Stimulated activated CD8-positive, alpha-beta memory T cell treated with anti-CD3 and anti-CD28 coated beads, Interleukin-2, amount 100 ng/mL, for 1 hour (primary cell): ENCODE results near the gene ATG2A.
A peak's percentile ranks its signal among the peaks of the same experiment; 100 is the strongest.

Experiments used
- DNase-seq, 2 donors: peaks; one replicate each; pipeline ENCODE4 v3.0.0-alpha.2; 2020; ENCODE audit warnings: low read depth in 2 of 2

ATG2A gene

DNA sequence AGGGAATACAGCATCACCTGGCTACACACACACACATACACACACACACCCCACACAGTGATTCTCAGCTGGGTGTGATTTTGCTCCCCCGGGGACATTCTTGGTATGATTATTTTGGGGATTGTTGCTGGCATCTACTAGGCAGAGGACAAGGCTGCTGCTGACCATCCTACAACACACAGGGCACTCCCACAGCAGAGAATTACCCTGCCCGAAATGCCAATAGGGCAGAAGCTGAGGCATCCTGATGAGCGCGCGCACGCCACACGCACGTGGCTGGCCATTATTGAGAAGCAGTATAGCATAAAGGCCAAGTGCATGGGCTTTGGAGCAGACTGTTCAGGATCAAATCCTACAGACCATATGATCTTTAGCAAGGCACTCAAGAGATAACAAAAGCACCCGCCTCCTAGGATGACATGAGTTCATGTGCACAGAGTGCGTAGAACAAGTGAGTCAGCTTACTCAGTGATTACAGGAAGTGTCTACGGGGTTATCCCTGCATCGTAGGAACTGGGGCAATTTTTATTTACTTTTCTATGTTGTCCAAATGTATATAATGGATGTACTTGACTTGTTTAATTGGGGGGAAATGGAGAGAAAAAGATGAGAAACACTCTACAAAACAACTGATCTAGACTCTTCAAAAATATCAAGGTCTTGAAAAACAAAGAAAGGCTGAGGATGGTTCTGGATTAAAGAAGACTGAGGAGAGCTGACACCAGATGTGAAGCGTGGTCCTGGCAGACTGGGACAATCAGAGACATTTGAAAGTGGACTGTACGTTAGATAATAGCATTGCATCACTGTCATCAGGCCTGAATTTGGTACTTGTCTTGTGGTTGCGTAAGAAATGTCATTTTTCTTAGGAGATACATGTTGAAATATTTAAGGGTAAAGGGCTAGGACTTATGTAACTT, 31.4 kb downstream of the ATG2A start:
- DNase-seq, result no peak

DNA sequence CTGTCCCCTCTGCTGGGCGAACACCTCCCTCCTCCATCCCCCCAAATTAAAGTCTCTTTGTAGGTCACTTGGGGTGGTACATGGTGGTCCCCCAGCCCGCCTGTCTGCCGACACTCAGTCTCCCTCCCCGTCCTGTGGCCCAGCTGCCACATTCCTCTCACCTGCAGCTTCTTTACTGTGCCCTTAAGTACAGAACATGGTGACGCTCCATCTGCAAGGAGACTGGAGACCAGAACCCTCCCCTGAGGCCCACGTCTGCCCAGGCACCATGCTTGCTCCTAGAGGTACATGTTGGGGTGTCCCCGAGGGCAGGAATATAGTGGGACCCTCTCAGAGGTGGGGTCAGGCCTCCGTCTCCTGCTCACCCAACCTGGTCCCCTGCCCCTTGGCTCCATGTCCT, 33.0 kb downstream of the ATG2A start:
- no peak for DNase-seq

DNA sequence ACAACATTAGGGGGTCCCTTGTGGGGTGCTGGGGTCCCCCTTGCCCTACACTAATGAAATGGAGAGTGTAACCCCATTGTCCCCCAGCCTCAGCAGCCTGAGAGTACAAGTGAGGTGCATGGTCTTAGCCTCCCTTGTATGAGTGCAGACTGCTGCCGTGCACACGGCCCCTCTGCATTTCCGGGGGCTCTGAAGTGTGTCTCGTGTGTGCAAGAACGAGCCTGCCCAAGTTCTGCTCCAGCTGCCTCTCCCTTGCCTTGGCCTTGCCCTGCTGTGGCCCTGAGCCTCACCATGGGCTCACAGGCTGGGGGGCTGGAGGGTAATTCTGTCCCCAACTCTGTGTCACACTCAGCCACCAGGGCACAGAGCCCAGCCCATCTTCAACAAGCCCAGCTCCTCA, 33.4 kb downstream of the ATG2A start:
- no peak for DNase-seq

DNA sequence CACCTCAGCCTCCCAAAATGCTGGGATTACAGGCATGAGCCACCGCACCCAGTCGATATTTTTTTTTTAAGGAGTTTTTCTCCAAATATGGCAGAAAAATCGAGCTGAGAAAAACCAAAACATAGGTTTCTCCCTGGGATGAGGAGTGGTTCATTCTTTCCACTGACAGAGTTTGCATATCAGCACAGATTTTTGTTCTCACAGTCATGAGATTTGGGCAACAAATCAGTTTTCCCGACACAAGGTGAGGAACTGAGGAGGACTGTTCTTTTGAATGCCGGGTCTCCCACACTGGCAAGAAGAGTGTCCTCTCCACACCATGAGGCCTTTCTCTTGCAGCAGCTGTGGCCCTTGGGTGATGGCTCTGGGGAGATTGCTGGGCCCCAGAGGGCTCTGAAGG, 34.8 kb downstream of the ATG2A start:
- DNase-seq, result no peak

DNA sequence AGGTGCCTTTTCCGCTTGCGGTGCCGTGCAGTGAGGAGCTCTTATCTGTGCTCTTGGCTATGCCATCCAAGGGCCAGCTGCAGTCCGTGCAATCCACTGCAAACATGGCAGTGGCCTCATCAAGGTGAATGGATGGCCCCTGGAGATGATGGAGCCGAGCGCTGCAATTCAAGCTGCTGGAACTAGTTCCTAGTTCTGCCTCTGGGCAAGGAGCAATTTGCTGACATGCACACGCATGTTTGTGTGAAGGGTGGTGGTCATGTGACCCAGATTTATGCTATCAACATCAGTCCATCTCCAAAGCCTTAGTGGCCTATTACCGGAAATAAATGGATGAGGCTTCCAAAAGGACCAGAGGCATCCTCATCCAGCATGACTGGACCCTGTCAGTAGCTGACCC, 35.5 kb downstream of the ATG2A start:
- DNase-seq, result no peak

DNA sequence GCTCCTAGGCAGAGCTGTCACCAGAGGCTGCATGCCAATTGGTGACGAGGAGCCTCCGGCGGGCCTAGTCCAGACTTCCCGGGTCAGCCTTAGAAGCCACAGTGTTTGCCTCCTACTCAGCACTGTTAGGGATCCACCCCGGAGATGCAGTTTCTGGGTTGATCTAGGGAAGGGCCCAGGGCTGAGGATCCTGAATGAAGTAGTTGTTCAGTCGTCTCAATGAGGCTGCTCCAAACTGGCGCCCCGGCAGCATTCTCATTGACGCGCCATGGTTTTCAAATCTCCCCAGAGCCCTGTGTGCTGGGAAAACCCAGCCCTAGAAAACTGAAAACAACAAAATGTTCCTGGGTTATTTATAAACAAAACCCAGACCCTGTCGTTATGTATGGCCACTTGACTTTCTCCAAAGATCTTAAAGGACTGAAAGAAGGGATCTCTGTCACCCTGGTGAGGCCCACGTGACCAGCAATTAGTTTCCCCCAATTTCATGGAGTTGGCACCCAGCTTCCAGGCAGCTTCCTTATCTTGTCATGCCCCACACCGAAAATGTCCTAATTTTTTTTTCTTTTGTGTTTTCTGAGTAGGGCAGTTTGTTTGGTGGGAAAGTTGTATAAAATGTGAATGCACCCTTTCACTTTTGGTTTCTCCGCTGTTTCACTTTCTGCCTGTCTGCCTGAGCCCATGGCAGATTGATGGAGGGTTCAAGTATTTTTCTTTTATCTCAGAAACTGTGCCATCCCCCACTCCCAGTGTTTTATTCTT, 36.6 kb downstream of the ATG2A start:
- DNase-seq, result no peak

DNA sequence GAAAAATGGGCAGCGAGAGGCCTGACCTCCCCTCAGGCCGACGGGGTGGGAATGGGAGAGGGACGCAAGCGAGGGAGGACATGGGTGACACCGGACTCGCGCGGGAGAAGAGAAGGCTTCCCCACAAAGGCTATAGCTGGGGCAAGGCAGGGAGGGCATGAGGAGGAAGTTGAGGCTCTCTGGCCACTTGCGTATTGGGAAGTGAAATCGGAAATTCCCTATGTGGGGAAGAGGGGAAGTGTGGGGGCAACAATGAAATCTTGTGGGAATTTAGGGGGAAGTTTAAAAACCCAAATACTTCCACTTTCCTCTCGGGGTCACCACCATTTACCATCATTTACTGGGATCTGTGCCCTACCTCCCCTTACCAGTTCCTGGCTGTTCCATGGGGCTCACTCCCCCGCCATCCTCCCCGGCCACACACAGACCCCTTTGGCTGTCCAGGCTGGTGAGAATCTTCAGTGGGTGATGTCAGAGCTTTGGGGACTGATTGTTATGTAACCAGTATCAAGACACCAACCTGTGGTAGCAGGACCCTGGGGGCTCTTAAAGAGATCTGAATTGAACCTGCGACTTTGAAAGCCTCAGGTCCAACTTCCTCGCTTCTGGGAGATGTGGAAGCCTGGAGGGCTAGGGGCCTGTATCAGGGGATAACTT, 37.6 kb downstream of the ATG2A start:
- no peak for DNase-seq

DNA sequence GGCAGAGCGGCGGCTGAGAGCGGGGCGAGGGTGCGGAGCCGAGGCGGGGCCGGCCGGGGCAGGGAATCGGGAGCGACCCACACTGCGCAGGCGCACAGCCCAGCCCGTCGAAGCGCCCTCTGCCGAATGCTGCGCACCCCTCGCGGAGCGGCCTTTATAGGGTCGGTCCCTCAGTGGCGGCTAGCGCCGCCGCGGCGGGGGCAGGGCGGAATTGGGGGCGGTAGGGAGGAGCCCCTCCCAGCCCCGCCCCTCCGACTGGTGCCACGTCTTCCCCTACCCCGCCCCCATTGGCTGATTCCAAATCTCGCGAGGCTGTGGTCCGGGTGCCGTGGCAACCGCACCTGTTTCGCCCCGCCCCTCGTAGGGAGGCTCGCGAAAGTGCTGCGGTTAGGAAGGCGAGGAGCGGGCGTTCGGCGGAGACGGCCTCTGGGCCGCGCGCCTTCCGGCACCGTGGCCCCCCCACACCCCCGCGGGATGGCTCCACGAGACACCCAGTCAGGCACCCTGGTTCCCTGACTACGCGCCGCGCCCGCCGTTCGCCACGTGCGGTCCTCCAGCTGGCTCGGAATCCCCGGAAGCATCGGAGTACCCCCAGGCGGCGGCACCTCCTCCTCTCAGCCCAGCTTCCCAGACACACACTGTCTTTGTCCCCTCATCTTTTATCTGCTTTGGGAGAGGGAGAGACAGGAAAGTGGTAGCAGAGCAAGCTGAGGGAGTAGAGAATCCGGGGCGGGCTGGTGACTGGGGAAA, 38.3 kb downstream of the ATG2A start, which contains the start of gene EHD1:
Gene EHD1 (minus strand): TSS at position 128 of the 750 bp plus-strand sequence. CDS start 157 bp downstream, outside the sequence.
- DNase-seq, result peak; percentile 99 to 100

DNA sequence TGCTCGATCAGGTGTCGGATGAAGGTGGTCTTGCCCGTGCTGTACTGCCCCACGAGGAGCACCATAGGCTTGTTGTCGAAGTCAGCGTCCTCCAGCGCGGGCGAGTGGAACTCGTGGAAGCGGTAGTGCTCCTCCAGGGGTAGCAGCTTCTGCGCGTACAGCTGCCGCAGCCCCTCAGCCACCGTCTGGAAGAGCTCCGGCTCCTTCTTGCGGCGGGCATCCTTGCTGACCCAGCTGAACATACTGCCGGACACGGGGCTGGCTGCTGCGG, 38.9 kb downstream of the ATG2A start:
- DNase-seq, result no peak

DNA sequence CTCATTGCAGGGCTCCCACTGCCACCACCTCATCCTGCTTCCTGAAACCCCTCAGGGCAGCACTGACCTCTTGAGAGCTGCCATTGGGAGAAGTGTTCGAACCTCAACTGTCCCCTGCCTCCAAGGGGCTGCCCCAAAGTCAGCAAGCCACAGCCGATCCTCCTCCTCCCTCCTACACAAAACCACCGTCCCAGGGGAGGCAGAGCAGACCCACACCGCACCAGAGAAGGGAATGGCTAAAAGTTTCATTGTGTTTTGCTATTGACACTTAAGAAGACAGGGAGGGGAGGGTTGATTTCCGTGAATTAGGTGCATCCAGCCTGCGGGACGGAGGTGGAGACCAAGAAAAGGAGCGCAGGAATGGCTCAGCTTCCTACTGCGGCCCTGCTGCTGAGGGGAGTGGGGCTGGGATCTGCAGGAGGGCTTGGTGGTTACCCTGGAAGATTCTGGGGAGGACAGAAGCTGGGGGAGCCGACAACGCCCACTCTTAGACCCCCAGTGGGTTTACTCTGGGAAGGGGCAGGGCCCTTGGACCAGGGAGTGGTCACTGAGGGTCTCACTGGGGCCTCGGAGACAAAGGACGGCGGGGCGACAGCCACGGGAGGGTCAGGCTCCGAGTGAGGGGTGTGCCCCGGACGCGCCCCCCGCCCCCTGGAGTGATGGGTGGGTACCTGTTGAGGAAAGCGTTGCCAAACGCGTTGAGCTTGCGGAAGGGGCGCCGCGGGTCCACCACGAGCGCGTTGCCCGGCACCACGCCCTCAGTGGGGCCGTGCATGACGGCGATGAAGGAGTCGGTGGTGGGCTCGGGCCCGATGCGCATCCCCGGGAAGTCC, 39.4 kb downstream of the ATG2A start:
- no peak for DNase-seq

DNA sequence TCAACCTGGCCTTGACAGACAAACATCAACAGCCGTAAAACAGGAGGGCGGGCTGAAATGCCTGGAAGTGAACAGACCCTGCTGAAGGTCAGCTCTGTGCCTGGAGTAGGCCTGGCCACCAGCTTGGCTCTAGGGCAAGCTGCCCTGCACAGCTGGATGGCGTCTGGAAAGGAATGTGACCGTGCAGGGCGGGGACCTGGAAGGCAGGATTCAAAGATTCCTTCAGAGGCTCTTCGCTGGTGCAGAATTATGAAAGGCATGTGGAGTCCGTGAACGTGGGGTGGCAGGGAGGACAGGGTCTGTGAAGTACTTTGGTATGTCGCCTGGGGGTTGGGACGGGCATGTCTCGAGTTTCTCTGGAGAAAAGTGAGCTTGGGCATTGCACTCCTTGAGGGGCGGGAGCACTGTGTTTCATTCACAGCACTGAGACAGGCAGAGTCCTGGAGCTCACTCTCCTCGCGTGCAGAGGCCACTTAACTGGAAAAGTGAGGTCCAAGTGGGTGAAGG, 40.1 kb downstream of the ATG2A start:
- DNase-seq, result no peak

DNA sequence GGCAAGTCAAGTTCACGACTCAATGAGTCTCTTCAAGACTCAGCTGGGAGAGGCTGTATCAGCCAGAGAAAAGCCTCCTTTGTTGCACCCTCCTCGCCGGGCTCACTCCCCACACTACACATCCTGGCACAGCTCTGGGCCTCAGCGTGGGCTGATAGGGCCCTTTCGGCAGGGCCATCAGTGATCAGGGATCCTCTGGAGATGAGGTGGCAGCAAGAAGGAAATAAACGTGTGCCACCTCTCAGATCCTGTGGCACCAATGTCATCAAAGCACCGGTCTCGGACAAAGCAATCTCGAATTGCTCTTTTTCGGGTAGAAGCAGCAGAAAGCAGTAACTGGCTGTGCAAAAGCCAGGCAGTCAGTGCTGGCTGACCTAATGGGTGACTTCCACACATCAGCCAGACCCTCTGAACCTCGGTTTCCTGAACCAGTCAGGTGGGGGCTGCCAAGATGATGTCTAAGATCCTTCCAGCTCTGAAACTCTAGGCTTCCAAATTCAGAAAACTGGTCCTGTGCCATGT, 40.7 kb downstream of the ATG2A start:
- no peak for DNase-seq

DNA sequence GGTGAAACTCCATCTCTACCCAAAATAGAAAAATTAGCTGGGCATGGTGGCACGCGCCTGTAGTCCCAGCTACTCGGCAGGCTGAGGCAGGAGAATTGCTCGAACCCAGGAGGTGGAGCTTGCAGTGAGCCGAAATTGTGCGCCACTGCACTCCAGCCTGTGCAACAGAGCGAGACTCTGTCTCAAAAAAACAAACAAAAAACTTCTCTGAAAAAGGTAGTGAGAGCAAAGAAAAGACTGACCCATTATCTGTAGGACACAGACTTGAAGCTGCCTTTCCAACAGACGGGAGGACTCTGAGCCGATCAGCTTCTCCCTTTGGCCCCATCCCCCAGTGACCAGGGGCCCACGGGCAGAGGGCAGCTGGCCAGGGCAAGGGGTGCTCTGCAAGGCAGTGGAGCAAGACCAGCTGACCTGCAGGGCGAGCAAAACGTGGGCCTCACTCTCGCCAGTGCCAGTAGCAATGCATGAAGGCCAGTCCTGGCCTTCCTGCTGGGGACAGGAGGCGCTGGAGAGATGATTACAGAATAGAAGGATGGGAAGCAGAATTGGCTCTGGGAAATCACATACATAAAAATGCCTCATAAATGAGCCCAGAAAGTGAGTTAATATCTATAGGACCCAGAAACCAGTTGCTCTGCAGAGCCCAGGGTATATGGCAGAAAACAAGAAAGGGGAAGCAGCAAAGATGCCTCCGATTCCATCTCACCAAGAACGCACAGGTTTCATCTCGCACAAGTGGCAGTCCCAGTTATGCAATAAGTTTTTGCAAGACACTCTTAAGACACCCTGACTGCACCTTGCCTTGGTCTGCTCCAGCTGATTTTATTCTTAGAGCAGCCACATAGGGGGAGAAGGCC, 41.4 kb downstream of the ATG2A start:
- DNase-seq, result no peak

DNA sequence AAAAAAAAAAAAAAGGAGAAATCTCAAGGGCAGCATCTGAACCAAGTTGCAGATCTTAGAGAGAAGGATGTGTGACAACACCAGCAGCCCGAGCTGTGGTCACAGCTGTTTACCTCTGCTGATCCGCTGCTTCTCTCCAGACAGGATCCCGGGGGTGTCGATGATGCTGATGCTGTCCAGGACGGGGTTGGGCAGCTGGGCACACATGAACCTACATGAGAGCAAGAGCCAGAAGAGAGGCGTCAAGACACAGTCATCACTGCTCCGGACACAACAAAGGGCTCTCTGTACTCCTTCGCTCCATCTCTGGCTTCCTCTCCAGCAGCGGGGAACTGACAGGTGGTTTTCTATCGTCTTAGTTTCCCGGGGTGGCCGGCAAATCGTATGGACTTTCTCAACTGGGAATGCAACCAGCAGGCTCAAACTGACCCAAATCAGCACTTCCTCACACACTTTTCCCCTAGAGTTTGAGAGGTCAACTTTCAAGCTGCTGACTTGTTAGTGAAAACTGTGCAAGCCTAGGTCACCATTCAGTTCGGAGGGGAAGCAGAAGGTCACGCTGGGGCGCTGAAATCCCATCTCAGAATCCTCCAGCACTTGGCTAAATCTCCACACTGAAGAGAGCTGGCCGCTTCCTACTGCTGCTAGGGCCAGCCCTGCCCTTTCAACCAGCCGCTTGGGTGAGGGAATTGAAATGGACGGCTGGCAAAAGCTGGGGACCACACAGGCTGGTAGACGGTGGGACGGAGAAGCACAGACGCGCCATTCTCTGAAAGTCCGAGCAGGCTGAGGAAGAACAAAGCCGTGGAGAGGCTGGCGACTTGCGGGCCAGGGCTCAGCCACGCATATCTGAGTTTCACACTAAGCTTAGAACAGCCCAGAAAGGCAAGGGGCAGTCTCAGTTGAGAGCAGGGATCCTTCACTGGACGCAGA, 42.4 kb downstream of the ATG2A start:
- no peak for DNase-seq

DNA sequence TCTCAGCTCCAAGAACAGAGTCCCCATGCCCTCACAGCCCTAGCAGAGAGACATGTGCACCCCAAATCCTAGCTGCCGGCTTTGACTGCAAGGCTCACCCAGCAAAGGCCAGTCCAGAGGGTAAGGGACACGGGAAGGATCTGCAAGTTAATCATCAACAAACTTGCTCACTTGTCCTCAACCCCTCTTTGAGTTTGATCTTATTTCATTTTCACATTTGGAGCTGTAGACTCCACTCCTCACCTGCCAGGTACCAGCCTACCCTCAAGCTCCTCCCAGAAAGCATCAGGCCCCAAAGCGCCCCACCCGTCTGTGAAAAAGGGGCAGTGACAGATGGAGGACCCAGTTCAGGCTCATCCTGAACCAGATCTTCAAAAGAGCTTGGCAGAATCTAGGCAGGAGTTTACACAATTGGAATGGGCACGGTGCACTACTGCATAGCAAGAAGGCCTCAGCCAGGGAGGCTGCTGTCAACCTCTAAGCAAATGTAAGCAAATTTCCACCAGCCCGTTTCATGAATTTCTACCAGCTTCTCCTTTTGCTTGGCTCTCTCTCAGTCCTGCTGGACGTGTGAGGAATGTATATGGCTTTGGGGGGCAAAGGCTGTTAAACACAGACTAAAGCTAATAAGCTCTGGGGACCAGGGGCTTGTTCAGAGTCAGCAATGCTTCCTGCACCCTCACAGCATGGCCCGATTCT, 44.1 kb downstream of the ATG2A start:
- no peak for DNase-seq

DNA sequence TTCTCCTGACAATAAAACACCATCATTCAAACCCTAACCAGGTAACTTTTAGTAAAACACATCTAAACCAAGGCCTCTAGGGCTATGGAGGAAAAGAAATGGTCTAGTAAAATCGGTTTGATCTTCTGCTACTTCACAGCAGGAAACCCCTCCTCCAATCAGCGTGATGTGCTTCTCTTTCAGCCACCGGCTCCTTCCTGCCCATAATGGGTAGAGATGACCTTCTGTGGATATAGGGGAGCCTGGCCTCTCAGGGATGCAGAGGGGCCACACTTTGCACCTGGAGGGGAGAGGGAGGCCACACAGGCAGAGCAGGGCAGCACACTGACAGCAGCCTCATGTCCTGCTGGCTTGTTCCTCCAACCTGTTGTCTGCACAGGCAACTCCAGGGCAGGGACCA, 45.5 kb downstream of the ATG2A start:
- no peak for DNase-seq

DNA sequence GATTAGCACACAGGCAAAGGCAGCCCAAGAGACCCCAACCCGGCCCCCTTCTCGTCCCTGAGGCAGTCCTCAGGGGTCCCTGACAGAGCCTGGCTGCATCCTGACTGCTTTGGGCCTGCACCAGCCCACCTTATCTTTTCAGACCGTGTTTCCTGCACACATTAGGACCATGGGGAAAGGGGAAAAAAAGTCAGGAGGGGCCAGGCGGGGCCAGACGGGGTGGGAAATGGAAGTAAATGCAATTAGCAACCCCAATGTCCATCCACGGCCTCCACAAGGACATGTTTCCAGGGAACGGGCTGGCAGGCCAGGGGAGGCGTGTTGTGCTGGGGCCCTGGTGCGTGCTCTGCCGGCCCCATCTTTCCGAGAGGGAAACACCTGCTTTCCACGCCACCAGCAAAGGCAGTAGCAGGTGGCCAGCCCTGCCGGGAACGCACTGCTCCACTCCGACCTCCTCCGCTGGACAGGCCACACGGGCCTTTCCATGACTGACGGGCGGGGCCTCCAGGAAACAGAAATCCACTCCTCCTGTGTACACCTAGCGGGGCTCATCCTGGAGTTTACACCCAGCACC, 46.0 kb downstream of the ATG2A start:
- DNase-seq, result no peak
